Measurements from ENCODE around the gene ANK3. TPM values are rescaled to one million over a fixed set of nuclear protein-coding genes. Genes with fewer than 3 reads are reported as not detected.

The ANK3 gene
- total and polyA plus RNA-seq, 7 donors, result 10.8 to 86.7 (median 42.5) TPM

GRCh38 chr10:60362461-60362860 lies 27.2 kb downstream of the ANK3 start:
- H3K4me1 ChIP-seq, result peaks cover 0 to 11% (median 4%) of the 10 kb centered on the region in 4 donors
- H3K4me3 ChIP-seq, result no peak overlapping the region
- H3K27me3 ChIP-seq, result no peaks in the 10 kb centered on the region
- WGBS, 2 donors, result 95 to 96% methylated on average over 6 of the region's 6 CpGs
- intact Hi-C loops (cut with DNase I), result no loop called here
- no peaks in the 10 kb centered on the region for H3K9me3 ChIP-seq
- no peak for DNase-seq
- no peak overlapping the region for H3K27ac ChIP-seq
- no peaks in the 10 kb centered on the region for H3K36me3 ChIP-seq
- TF ChIP-seq CTCF (IDR thresholded peaks at IDR 0.05) (no peak), POLR2AphosphoS5 (IDR thresholded peaks at IDR 0.05) (no peak), EP300 (IDR thresholded peaks at IDR 0.05) (no peak), POLR2A (IDR thresholded peaks at IDR 0.05) (no peak)

GRCh38 chr10:60359066-60359465 lies 30.6 kb downstream of the ANK3 start:
- no peaks in the 10 kb centered on the region for H3K4me1 ChIP-seq
- no peaks in the 10 kb centered on the region for H3K27me3 ChIP-seq
- DNase-seq, result no peak
- no peaks in the 10 kb centered on the region for H3K9me3 ChIP-seq
- intact Hi-C loops (cut with DNase I), result no loop called here
- H3K27ac ChIP-seq, result no peak overlapping the region
- no peak overlapping the region for H3K4me3 ChIP-seq
- TF ChIP-seq POLR2A (IDR thresholded peaks at IDR 0.05), result no peak
- H3K36me3 ChIP-seq, result no peaks in the 10 kb centered on the region

GRCh38 chr10:60358282-60358681 lies 31.4 kb downstream of the ANK3 start:
- H3K4me3 ChIP-seq, result no peak overlapping the region
- H3K4me1 ChIP-seq, result no peaks in the 10 kb centered on the region
- H3K36me3 ChIP-seq, result no peaks in the 10 kb centered on the region
- TF ChIP-seq POLR2AphosphoS5 (IDR thresholded peaks at IDR 0.05), result no peak
- TF ChIP-seq EP300 (IDR thresholded peaks at IDR 0.05), result no peak
- TF ChIP-seq POLR2A (IDR thresholded peaks at IDR 0.05), result no peak
- TF ChIP-seq CTCF (IDR thresholded peaks at IDR 0.05), result no peak
- H3K9me3 ChIP-seq, result no peaks in the 10 kb centered on the region
- H3K27ac ChIP-seq, result no peak overlapping the region
- intact Hi-C loops (cut with DNase I), result no loop called here
- no peak for DNase-seq
- H3K27me3 ChIP-seq, result no peaks in the 10 kb centered on the region

GRCh38 chr10:60353519-60354258 lies 36.0 kb downstream of the ANK3 start:
- peaks cover 0 to 10% (median 4%) of the 10 kb centered on the region in 4 donors for H3K4me1 ChIP-seq
- intact Hi-C loops (cut with DNase I), result no loop called here
- no peaks in the 10 kb centered on the region for H3K9me3 ChIP-seq
- no peaks in the 10 kb centered on the region for H3K36me3 ChIP-seq
- H3K27me3 ChIP-seq, result no peaks in the 10 kb centered on the region
- H3K27ac ChIP-seq, result no peak overlapping the region
- no peak for DNase-seq
- 87% methylated on average over 9 of the region's 9 CpGs for WGBS, 2 donors
- TF ChIP-seq CTCF (IDR thresholded peaks at IDR 0.05), result no peak
- no peak for TF ChIP-seq EP300 (IDR thresholded peaks at IDR 0.05)
- TF ChIP-seq POLR2A (IDR thresholded peaks at IDR 0.05), result no peak
- TF ChIP-seq POLR2AphosphoS5 (IDR thresholded peaks at IDR 0.05), result no peak
- no peak overlapping the region for H3K4me3 ChIP-seq

- Histone ChIP-seq H3K27me3 (no peaks in the 10 kb centered on the region), H3K27ac (no peak overlapping the region), H3K36me3 (no peaks in the 10 kb centered on the region), H3K4me1 (peaks cover 0 to 10% (median 4%) of the 10 kb centered on the region in 4 donors), H3K4me3 (no peak overlapping the region), H3K9me3 (no peaks in the 10 kb centered on the region)
- no peak for DNase-seq
- TF ChIP-seq POLR2A (IDR thresholded peaks at IDR 0.05) (no peak), CTCF (IDR thresholded peaks at IDR 0.05) (no peak), POLR2AphosphoS5 (IDR thresholded peaks at IDR 0.05) (no peak), EP300 (IDR thresholded peaks at IDR 0.05) (no peak)
- 80 to 89% methylated on average over 5 of the region's 5 CpGs for WGBS, 2 donors
- intact Hi-C loops (cut with DNase I), result no loop called here
These were observed 37.6 kb downstream of the ANK3 start for GRCh38 chr10:60352105-60352504.

Data from sigmoid colon (tissue), 7 donors.